HT-29 (cell line): Measurements from ENCODE around the gene PTPN11. TPM values are rescaled to one million over a fixed set of nuclear protein-coding genes. Genes with fewer than 3 reads are reported as not detected.
"Not testable (repeated sequence)": the region's sequence is repeated elsewhere in the genome, so short reads cannot be mapped to it uniquely, and the experiment has no call there.

Experiments
- DNase-seq: peaks from one replicate; pipeline ENCODE4 v3.0.0-alpha.2; 2015; ENCODE audit warnings: low spot score
- total RNA-seq: library from RNA; depleted of rRNA; stranded (reverse); fragments of >200 nt; shearing (Covaris generic); gene quantifications from 2 replicates; pipeline ENCODE4 v1.2.3, GENCODE V29; 2014

The PTPN11 gene
- total RNA-seq, 1 experiment from 2014 or later = 48.8 TPM

DNA sequence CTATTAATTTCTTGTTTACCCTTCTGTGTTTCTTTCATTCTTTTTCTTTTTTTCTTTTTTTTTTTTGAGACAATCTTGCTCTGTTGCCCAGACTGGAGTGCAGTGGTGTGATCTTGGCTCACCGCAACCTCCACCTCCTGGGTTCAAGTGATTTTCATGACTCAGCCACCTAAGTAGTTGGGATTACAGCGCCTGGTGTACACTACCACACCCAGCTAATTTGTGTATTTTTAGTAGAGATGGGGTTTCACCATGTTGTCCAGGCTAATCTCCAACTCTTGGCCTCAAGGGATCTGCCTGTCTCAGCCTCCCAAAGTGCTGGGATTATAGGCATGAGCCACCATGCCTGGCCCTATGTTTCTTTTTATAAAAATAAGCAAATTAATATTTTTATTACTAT lies 29.4 kb downstream of the PTPN11 start:
- not testable (repeated sequence) for DNase-seq

DNA sequence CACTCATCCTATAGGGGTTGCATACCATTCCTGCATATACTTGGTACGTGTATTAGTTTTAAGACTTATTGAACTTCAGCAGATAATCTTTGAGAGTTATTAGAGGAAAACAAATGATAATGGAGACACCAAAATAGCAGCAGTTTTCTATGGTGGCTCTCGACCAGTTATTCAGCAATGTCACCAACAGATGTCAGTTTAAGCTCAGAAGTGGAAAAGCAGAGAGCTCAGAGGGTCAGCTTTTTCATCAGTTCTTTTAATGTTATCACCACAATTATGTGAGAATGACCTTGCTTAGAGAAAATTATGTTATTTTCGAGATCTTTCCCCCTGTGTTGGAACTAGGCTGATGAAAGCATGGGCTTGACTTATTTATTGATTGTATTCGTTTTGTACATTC lies 32.0 kb downstream of the PTPN11 start:
- no peak for DNase-seq

DNA sequence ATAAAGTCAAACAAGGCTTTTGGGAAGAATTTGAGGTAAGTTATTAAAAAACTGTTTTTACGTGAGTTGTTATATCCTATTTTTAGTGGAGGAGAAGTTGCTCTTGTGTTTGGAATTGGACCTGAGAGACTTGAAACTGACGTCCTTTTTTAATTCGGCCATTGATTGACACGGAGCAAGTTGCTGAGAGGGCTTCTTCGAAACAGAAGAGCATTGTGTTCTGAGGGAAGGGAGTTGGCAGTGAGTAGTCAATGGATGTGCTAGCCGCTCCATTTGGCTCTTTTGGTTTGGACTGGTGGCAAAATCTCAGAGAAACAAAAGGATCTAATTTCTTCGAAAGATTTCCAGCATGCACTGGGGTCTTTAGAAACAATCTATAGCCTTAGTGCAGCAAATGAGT lies 37.3 kb downstream of the PTPN11 start:
- DNase-seq = no peak

DNA sequence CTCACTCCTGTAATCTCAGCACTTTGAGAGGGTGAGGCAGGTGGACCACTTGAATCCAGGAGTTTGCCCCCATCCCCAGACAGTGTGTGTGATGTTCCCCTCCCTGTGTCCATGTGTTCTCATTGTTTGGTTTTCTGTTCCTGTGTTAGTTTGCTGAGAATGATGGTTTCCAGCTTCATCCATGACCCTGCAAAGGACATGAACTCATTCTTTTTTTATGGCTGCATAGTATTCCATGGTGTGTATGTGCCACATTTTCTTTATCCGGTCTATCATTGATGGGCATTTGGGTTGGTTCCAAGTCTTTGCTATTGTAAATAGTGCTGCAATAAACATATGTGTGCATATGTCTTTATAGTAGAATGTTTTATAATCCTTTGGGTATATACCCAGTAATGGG lies 38.4 kb downstream of the PTPN11 start:
- not testable (repeated sequence) for DNase-seq

DNA sequence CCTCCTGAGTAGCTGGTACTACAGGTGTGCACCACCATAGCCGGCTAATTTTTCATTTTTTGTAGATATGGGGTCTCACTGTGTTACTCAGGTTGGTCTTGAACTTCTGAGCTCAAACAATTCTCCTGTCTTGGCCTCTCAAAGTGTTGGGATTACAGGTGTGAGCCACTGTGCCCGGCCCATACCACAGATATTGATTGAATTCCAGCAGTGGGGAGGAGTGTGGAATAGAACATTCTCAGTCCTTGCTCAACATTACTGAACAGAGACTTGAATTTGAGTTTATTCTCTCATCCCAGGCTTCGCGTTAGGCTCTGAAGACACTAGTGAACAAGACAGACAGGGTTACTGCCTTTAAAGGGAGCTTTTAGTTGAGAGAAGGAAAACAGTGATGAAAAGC lies 39.6 kb downstream of the PTPN11 start:
- no peak for DNase-seq

DNA sequence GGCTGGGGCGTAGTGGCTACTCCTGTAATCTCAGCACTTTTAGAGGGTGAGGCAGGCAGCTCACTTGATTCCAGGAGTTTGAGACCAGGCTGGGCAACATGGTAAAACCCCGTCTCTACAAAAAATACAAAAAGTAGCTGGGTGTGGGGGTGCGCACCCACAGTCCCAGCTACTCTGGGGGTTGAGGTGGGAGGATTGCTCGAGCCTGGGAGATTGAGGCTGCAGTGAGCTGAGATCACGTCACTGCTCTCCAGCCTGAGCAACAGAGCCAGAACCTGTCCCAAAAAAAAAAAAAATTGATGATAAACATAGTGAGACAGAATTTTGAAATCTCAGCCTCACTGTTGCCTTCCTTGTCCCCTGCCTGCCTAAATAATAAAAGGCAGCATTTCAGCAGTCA lies 40.0 kb downstream of the PTPN11 start:
- no peak for DNase-seq

DNA sequence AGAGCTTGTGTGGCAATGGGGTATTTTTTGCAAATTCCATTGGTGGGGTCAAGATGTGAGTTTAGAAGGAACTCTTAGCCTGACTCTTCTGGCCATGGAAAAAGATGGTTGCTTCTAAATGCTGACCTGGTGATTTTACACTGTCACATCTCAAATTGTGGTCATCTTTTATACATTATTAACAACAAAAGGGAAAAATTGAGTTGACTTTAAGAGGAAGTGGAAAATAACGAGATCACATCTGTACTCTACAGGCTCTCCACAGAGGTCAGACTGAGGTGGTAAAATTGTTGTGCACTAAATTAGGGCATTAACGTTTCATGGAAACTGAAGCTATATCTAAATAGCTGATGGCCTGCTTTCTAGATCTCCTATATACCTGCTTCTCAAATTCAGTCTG lies 44.7 kb downstream of the PTPN11 start:
- DNase-seq = no peak

DNA sequence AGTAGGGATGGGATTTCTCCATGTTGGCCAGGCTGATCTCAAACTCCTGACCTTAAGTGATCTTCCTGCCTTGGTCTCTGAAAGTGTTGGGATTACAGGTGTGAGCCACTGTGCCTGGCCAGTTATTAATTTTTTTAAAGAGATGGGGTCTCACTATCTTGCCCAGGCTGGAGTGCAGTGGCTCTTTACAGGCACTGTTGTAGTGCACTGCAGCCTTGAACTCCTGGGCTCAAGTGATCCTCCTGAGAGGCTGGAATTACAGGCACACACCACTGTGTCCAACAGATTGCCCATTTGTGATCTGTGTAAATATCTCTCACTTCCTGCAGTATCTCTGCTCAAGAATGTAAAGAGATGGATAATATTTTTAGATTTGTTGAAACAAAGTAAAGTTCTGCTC lies 45.9 kb downstream of the PTPN11 start:
- no peak for DNase-seq

DNA sequence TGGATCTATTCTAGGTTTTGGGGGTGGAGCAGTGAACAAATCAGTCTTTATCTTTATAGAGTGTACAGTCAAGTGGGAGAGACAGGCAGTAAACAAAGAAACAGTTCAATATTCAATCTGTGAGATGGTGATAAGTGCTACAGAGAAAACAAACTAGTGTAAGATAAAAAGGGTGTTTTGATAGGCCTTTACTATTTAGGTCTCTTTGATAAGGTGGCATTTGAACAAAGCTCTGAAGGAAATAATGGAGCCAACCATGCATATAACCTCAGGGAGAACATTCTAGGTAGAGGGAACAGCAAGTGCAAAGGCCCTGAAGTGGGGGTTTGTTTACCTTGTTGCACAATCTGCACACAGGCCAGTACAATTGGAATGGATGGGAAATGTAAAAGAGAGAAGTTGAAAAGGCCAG lies 47.3 kb downstream of the PTPN11 start:
- no peak for DNase-seq

DNA sequence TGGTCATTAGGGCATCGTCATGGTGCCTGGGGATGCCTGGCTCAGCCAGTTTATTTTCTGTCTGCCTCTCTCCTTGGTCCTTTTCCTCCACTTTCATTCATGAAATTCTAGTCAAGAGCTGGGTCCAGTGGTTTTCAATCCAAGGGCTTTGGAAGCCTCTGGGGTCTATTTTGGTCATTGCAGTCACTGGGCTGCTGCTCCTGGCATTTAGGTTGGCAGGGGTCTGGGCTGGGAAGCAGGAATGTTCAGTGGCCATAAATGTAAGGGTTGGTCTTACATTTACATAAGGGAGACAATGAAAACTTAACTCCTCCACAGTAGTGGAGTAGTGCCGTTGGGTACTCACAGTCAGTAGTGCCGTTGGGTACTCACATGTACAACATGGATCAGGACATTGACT lies 48.1 kb downstream of the PTPN11 start:
- no peak for DNase-seq

DNA sequence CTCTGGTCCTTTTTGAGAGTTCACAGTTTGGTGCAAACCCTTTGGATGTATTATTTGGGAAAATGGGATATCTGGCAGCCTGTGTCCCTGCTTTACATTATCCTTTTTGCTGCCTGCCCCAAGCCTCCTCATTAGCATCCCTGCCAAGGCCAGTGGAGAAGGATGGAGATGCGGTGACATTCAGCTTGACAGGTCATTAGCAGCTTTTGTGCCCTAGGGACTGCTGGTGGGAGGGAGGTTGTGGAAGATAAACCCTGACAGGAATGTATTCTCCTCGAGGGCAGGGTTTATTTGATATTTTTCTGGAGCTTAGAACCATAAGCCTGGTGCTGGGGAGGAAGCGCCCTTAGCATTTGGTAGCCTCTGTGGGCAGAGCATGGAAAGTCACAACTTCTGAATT lies 49.3 kb downstream of the PTPN11 start:
- DNase-seq = no peak

DNA sequence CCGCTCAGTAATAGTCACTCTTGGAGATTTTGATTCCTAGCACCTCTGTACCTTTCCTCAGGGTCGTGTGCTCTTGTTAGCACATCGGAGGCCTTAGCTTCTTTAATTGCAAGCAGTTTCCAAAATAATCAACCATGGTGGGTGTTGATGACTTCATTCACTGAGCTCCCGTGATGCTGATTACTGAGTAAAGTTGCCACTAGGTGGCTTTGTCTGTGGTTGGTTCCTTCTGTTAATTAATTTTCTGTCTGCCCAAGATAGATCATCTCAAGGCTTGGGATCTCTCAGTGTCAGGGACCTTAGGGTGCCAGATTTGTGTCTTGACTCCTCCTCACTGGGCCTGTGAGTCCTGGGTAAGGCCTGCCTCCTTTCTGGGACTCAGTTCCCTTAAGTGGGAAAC lies 54.3 kb downstream of the PTPN11 start:
- peak; percentile 17 for DNase-seq

DNA sequence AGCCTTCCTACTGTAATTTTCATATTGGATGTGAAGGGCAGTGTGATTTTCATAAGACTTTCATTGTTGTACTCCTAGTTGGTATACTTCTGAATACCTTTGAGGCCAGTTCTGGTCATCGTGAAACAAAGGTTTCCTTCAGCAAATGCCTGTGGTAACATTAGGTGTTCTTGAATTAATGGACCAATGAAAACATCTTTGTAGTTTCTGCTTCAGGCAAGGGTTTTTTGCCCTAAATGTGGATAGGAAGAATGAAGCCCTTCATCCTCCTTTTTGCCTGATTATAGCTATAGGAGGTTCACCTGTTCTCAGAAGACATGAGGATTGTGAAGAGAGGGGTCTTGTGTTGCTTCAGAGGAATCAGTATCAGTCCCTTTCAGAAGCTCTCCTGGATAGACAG lies 60.7 kb downstream of the PTPN11 start:
- DNase-seq = no peak

DNA sequence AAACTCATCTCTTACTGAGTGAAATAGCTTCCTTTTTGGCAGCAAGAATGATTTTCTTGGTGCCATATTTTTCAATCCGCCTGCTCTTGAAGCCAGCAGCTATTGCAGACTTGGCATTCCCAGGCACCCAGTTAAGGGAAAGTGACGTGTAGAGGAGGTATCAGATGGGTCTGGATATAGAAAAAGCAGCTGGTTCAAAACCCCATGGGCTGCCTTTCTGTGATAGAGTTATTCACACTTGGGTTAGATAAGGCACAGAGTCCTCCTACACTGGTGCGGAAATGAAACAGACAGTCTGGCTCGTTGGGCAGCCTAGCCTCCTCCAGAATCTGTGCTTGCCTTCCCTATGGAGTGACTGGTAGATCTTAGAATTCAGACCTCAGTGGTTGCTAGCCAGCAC lies 62.2 kb downstream of the PTPN11 start:
- no peak for DNase-seq

DNA sequence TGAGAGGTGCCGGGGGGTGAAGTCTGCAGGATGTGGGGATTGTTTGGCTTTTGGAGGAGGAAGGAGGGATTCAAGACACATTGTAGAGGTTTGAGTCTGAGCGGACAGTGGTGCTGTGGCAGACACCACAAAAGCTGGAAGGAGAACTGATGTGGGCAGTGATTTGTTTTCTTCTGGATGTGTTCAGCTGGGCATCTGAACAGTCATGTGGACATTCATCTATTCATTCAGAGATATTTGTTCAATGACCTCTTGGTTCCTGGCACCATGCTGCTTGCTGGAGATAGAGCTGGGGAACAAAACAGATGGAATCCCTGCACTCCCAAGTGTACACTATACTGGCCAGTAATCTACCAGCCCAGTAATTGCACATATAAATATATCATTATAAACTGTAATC lies 64.0 kb downstream of the PTPN11 start:
- DNase-seq = no peak

DNA sequence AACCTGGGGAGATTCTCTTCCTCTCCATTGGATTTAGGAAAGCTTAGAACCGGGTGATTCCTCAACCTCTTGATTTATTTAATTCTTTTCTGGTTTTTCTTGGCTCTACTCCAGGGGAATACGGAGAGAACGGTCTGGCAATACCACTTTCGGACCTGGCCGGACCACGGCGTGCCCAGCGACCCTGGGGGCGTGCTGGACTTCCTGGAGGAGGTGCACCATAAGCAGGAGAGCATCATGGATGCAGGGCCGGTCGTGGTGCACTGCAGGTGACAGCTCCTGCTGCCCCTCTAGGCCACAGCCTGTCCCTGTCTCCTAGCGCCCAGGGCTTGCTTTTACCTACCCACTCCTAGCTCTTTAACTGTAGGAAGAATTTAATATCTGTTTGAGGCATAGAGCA lies 67.6 kb downstream of the PTPN11 start:
- no peak for DNase-seq

DNA sequence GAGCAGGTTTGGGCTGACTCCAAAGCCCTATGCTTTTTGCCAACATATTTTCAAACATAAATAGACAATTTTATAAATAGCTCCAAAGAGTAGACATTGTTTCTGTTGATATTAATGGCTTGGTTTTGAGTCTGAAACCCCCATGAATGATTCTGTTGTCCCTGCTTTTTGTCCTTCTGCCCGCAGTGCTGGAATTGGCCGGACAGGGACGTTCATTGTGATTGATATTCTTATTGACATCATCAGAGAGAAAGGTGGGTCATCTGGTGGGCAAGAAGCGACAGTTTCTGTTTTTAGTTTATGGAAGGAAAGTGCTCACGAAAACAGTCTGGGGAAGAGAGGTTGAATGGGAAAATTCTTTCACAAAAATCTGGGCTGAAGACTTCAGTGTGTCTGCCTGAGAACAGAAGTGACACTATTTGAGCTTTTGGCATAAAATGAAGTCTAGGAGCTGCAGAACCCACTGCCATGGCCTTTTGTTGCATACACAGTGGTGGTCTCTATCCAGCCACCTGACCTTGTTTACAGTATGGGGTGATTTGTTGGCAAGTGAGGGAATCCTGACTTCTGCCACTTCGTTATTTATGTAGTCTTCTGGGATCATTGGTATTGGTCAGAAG lies 69.6 kb downstream of the PTPN11 start:
- DNase-seq = no peak

DNA sequence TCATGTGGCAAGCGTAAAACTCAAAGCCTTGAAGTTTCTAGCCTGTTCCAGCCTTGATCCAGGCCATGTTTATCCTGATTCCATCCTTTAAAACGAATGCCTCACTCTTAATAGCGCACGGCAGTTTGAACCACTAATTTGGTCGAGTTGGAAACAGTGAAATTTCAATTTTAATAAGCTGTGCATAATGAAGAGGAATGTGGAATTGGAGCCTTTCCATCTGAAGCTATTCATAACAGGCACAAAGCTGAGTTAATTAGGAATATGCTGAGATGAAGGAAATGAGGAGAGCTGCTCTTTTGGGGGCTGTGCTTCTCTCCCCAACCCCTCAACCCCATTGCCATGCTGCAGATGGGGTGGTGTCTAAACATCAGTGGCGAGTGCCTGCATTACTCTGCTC lies 70.7 kb downstream of the PTPN11 start:
- no peak for DNase-seq

DNA sequence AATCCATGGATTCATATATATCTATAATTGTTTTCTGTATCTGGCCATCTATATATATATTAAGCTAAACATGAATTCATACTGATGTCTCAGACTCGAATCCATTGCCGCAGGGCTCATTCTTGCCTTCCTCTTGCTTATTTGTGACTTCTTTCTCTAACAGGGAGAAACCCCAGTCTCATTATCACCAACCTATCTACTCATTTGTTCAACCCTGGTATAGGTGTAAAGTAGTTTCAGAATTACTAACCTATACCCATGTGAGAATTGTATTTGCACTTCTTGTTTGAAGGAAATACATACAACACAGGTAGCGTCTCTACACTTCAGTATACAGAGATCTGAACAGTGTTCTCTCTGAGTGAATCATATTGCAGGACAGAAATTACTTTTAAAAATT lies 77.7 kb downstream of the PTPN11 start:
- DNase-seq = no peak

DNA sequence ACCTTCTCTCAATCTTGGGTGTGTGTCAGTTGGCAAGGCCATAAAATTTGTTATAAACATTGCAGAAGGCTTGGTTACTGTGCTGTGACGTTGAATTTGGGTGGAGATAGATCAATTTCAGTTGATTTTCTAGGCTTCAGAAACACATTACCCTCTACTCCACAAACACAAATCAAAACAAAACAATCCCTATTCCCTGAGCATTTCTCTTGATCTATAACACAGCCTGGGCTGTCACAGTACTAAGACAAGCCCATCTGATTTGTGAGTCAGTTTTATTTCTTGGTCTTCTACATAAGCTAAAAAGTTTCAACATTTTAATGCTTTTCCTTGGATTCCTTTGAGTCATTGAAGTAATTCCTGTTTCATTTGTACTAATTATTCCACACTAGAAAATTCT lies 79.8 kb downstream of the PTPN11 start:
- no peak for DNase-seq

DNA sequence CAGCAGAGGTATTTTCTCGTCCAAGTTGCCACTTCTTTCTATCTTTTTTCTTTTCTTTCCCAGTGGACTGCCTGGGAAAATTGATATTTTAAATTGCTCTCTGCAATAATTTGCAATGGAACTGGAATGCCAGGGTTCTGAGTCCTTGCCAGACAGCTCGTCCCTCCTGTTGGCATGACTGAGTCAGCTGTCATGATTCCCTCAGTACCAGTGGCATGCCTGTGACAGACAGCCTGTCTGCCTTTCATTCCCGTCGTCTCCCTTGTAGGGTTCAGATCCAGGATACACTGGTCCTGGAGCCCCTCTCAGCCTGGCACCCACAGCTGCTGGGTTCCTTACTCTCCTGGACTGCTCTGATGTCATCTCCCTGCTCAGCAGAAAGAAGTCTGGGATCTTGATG lies 84.8 kb downstream of the PTPN11 start:
- no peak for DNase-seq

DNA sequence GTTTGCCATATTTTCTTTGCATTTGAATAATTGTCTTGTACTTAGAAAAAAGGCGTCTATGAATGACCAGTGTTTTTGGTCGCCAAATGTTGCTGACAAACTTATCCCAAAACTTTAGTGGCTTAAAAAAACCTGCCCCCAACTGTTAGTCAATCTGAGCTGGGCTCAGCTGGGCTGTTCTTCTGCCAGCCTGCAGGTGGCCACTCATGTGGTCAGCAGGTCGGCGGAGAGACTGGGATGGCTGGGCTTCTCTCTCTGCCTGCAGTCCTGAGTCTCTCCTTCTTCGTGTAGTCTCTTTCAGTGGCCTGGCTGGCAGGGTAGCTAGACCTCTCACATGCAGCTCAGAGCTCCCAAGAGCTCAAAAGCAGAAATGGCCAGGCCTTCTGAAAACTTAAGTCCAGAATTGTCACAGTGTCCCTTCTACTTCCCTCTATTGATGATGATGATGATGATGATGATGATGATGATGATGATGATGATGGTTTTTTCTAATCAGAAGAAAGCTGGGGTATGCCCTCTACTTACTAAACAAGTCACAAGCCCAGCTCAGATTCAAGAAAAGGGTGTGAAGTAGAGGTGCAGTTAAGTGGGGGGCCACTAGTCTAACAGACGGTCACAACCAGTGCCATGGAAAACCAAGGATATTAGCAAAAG lies 87.9 kb downstream of the PTPN11 start:
- no peak for DNase-seq

DNA sequence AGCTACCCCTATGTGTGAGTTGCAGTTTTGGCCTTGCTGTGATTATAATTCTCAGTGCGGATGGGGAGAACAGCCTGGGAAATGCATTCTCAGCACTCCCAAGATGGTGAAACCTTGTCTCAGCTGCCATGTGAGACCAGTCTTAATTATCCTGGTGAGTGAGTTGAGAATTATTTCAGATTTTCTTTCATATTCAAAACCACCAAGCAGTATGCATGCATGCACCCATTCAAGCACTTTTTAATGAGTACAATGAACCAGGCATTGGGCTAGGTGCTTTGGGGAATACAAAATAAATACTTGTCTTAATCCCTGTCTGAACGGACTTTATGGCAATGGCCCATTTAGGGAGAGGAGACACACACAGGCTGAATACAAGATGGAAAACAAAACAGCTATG lies 94.7 kb downstream of the PTPN11 start:
- DNase-seq = no peak

DNA sequence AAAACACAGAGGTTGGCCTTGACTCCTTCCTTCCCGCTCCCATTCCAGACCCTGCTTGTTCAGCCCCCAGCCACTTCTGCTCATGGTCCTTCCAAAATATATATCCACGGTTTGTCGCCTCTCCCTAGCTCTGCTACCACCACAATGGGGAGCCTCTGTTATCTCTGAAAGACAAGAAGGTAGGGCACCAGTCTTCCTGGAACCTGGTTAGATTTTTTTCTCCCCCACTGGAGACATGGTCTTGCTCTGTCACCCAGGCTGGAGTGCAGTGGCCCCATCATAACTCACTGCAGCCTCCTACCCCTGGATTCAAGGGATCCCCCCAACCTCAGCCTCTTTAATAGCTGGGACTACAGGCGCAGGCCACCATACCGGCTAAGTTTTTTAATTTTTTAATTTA lies 95.7 kb downstream of the PTPN11 start:
- no peak for DNase-seq
